ENCODE results near the gene MVB12B. TPM values are rescaled to one million over a fixed set of nuclear protein-coding genes. Genes with fewer than 3 reads are reported as not detected.

Gene MVB12B
- total RNA-seq, 1 experiment from 2014 or later = 9.4 TPM

GRCh38 chr9:126304971-126305320, 21.7 kb upstream of the MVB12B start:
- TF ChIP-seq CTCF (IDR thresholded peaks at IDR 0.05) (no peak), SIN3A (IDR thresholded peaks at IDR 0.05; ENCODE audit: borderline replicate concordance, insufficient read depth, low read depth, low read length) (no peak), REST (IDR thresholded peaks at IDR 0.05; ENCODE audit: insufficient read depth in 1 of 2, low read depth in 2 of 2, low read length in 1 of 2) (no peak), POLR2AphosphoS5 (IDR thresholded peaks at IDR 0.05; ENCODE audit: low read depth, low read length) (no peak), TCF7L2 (IDR thresholded peaks at IDR 0.05; ENCODE audit: low read depth, low read length) (no peak)
- Histone ChIP-seq H3K9me3 (ENCODE audit: control insufficient read depth, insufficient read depth, low read depth, low read length) (no peaks in the 10 kb centered on the region), H3K4me1 (ENCODE audit: control insufficient read depth, insufficient read depth, low read length) (no peaks in the 10 kb centered on the region), H3K27me3 (ENCODE audit: control insufficient read depth, insufficient read depth, low read length) (no peaks in the 10 kb centered on the region), H3K4me3 (ENCODE audit: low read depth in 2 of 2, low read length in 2 of 2) (no peak overlapping the region), H3K27ac (ENCODE audit: low read length) (no peak overlapping the region), H3K36me3 (ENCODE audit: control insufficient read depth, insufficient read depth, low read length) (no peaks in the 10 kb centered on the region)
- no TSS peak for BruUV-seq (replicated peaks)
- ChIA-PET POLR2A (interaction anchor here (0.6 kb wide), 1 partner anchor 38 kb away, joined by 3 read pairs; no protein-coding TSS in a partner anchor), CTCF (no interaction called here)
- intact Hi-C loops (cut with micrococcal nuclease; ENCODE audit: unreplicated experiment) (loop anchor here (10.0 kb wide), 1 partner anchor 190 kb away; no protein-coding TSS in a partner anchor), in situ Hi-C loops (cut with HindIII; ENCODE audit: low pct_unique_long_range_greater_than_20kb, low sequenced_read_pairs) (no loop called here)
- ATAC-seq = no peak
- DNase-seq (ENCODE audit: low read depth, low spot score) = no peak

GRCh38 chr9:126306071-126306647, 20.5 kb upstream of the MVB12B start:
- POLR2A ChIA-PET = no interaction called here
- CTCF ChIA-PET = no interaction called here
- DNase-seq (ENCODE audit: low read depth, low spot score) = no peak
- in situ Hi-C loops (cut with HindIII; ENCODE audit: low pct_unique_long_range_greater_than_20kb, low sequenced_read_pairs) (no loop called here), intact Hi-C loops (cut with micrococcal nuclease; ENCODE audit: unreplicated experiment) (loop anchor here (10.0 kb wide), 1 partner anchor 189 kb away; no protein-coding TSS in a partner anchor)
- no TSS peak for BruUV-seq (replicated peaks)
- TF ChIP-seq POLR2AphosphoS5 (IDR thresholded peaks at IDR 0.05; ENCODE audit: low read depth, low read length) = no peak
- TF ChIP-seq CTCF (IDR thresholded peaks at IDR 0.05) = no peak
- TF ChIP-seq TCF7L2 (IDR thresholded peaks at IDR 0.05; ENCODE audit: low read depth, low read length) = no peak
- TF ChIP-seq REST (IDR thresholded peaks at IDR 0.05; ENCODE audit: insufficient read depth in 1 of 2, low read depth in 2 of 2, low read length in 1 of 2) = no peak
- no peak for TF ChIP-seq SIN3A (IDR thresholded peaks at IDR 0.05; ENCODE audit: borderline replicate concordance, insufficient read depth, low read depth, low read length)
- Histone ChIP-seq H3K4me3 (ENCODE audit: low read depth in 2 of 2, low read length in 2 of 2) (no peak overlapping the region), H3K27ac (ENCODE audit: low read length) (no peak overlapping the region), H3K9me3 (ENCODE audit: control insufficient read depth, insufficient read depth, low read depth, low read length) (no peaks in the 10 kb centered on the region), H3K27me3 (ENCODE audit: control insufficient read depth, insufficient read depth, low read length) (no peaks in the 10 kb centered on the region), H3K36me3 (ENCODE audit: control insufficient read depth, insufficient read depth, low read length) (no peaks in the 10 kb centered on the region), H3K4me1 (ENCODE audit: control insufficient read depth, insufficient read depth, low read length) (no peaks in the 10 kb centered on the region)
- no peak for ATAC-seq
